Measurements from ENCODE around the gene KCNQ1. TPM values are rescaled to one million over a fixed set of nuclear protein-coding genes. Genes with fewer than 3 reads are reported as not detected.

Gene KCNQ1
- total and polyA plus RNA-seq, 9 of the 15 experiments (the other 6 are each of a cell fraction or from before 2014, with no cell fraction given): 0.44 TPM; not detected in 8

DNA sequence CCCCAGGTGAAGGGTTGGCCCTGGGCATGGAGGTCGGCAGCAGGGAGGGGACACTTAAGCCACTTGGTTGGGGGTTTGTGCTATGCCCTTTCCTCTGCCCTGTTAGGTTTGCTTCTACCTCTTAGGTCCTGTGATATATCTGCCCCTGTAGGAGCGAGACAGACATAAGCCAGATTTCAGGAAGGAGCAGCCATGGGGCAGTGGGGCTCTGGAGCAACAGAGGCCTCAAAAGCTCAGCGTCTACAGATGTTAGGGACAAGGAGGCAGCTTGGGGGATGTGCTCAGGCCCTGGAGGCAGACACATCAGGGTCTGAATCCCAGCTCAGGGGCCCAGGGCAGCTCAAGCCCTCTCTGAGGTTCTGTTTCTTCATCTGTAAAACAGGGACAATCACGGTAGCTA is 282.2 kb downstream of the KCNQ1 start:
- CTCF ChIA-PET (ENCODE audit: low intra/inter-chr PET ratio): no interaction called here
- Histone ChIP-seq H4K20me1 (replicated peaks; ENCODE audit: control insufficient read depth, insufficient read depth, low read length) (peaks cover 4% of the 10 kb centered on the region; the same call in 1 of the 2 replicates), H3K9me1 (ENCODE audit: control insufficient read depth, insufficient read depth, low read length) (no peaks in the 10 kb centered on the region), H3K27ac (ENCODE audit: extremely low read depth, low read depth, low read length) (no peak overlapping the region), H2AFZ (ENCODE audit: low read depth, low read length) (no peak overlapping the region), H3K36me3 (ENCODE audit: control insufficient read depth, insufficient read depth, low read length) (no peaks in the 10 kb centered on the region), H3K4me2 (ENCODE audit: insufficient read depth, low read length) (no peak overlapping the region), H3K4me1 (replicated peaks in 1 of 2; ENCODE audit: control insufficient read depth in 2 of 2, insufficient read depth in 2 of 2, low read length in 2 of 2) (peaks cover 4 to 48% of the 10 kb centered on the region in 2 experiments; a peak in 4 of 5 replicates), H3K9me3 (replicated peaks; ENCODE audit: control insufficient read depth, insufficient read depth, low read depth, low read length) (no peaks in the 10 kb centered on the region), H3K79me2 (ENCODE audit: control insufficient read depth, insufficient read depth, low read length) (no peaks in the 10 kb centered on the region), H3K4me3 (no peak overlapping the region), H3K9ac (ENCODE audit: insufficient read depth in 1 of 2, low read depth in 2 of 2, low read length in 2 of 2) (no peak overlapping the region), H3K27me3 (ENCODE audit: control insufficient read depth in 2 of 2, insufficient read depth in 2 of 2, low read length in 2 of 2) (peaks cover 0 to 14% of the 10 kb centered on the region in 2 experiments; a peak in 3 of 5 replicates)
- FAIRE-seq: no peak
- POLR2A ChIA-PET: interaction anchor here (0.6 to 0.9 kb wide), 2 partner anchors 27 to 280 kb away, joined by 3 to 4 read pairs; partner anchors contain the start of gene KCNQ1OT1
- intact Hi-C loops (cut with micrococcal nuclease) (no loop called here), in situ Hi-C loops (cut with MboI) (no loop called here)
- no TSS peak for BruUV-seq (replicated peaks)
- no peak for DNase-seq (ENCODE audit: extremely low read depth in 1 of 4, low spot score in 3 of 4)
- 32% methylated on average over 4 of the region's 4 CpGs for WGBS (ENCODE audit: insufficient coverage, low coverage, missing lambda C conversion rate)
- no peak for ATAC-seq
- TF ChIP-seq PRDM10 (IDR thresholded peaks at IDR 0.05; ENCODE audit: partially characterized antibody): no peak
- no peak for TF ChIP-seq CXXC5 (CRISPR knock-in tag; IDR thresholded peaks at IDR 0.05)
- no peak for TF ChIP-seq SMAD1 (IDR thresholded peaks at IDR 0.05; ENCODE audit: low read depth, low read length, partially characterized antibody)
- TF ChIP-seq NFXL1 (CRISPR knock-in tag; IDR thresholded peaks at IDR 0.05): no peak
- TF ChIP-seq TAF15 (IDR thresholded peaks at IDR 0.05; ENCODE audit: low read depth, low read length): no peak
- no peak for TF ChIP-seq NUFIP1 (IDR thresholded peaks at IDR 0.05; ENCODE audit: partially characterized antibody)
- no peak for TF ChIP-seq PYGO2 (tag; IDR thresholded peaks at IDR 0.05)
- no peak for TF ChIP-seq POLR2AphosphoS2 (IDR thresholded peaks at IDR 0.05; ENCODE audit: low read length)
- TF ChIP-seq, protein P1, sequence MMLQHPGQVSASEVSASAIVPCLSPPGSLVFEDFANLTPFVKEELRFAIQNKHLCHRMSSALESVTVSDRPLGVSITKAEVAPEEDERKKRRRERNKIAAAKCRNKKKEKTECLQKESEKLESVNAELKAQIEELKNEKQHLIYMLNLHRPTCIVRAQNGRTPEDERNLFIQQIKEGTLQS (IDR thresholded peaks at IDR 0.05): no peak
- TF ChIP-seq, protein P1 (CRISPR knock-in tag; conservative IDR thresholded peaks at IDR 0.05): no peak
- no peak for TF ChIP-seq POLR2H (tag; IDR thresholded peaks at IDR 0.05; ENCODE audit: low read depth)
- no peak for TF ChIP-seq ZNF41 (CRISPR knock-in tag; conservative IDR thresholded peaks at IDR 0.05)
- TF ChIP-seq TOE1 (IDR thresholded peaks at IDR 0.05; ENCODE audit: borderline replicate concordance): no peak
- no peak for TF ChIP-seq TOE1 (CRISPR knock-in tag; IDR thresholded peaks at IDR 0.05; ENCODE audit: borderline replicate concordance, low read depth)
- no peak for TF ChIP-seq GTF2A2 (tag; IDR thresholded peaks at IDR 0.05)
- TF ChIP-seq HMG20A (CRISPR knock-in tag; conservative IDR thresholded peaks at IDR 0.05): no peak
- no peak for TF ChIP-seq ELF2 (CRISPR knock-in tag; IDR thresholded peaks at IDR 0.05)
- no peak for TF ChIP-seq MECOM (CRISPR knock-in tag; IDR thresholded peaks at IDR 0.05)
- no peak for TF ChIP-seq SIX5 (IDR thresholded peaks at IDR 0.05; ENCODE audit: borderline replicate concordance in 1 of 2, insufficient read depth in 1 of 2, low read depth in 1 of 2, low read length in 2 of 2)
